Measurements from ENCODE around the gene G3BP1. TPM values are rescaled to one million over a fixed set of nuclear protein-coding genes. Genes with fewer than 3 reads are reported as not detected.

G3BP1 gene
- total and polyA plus RNA-seq, 2 donors, result 48.2 to 144 TPM

- no peaks in the 10 kb centered on the region for H3K36me3 ChIP-seq (ENCODE audit: control insufficient read depth in 2 of 2, insufficient read depth in 2 of 2, low read length in 1 of 2)
- H3K27me3 ChIP-seq (ENCODE audit: control insufficient read depth in 2 of 2, insufficient read depth in 1 of 2, low read length in 1 of 2), result no peaks in the 10 kb centered on the region
- H3K9me3 ChIP-seq (ENCODE audit: control insufficient read depth in 2 of 2, insufficient read depth in 1 of 2, low read length in 1 of 2), result peaks cover 0 to 4% of the 10 kb centered on the region in 2 donors
- no peak overlapping the region for H3K4me3 ChIP-seq (ENCODE audit: low read length in 2 of 2)
- no peak for DNase-seq (ENCODE audit: low read depth in 6 of 9, low spot score in 9 of 9)
- WGBS, result 97% methylated on average over 3 of the region's 3 CpGs
- H3K4me1 ChIP-seq (ENCODE audit: control insufficient read depth in 2 of 2, insufficient read depth in 2 of 2, low read length in 2 of 2), result peaks cover 2 to 3% of the 10 kb centered on the region in 2 donors
- H3K27ac ChIP-seq (ENCODE audit: low read depth in 1 of 2, low read length in 1 of 2), result no peak overlapping the region
These were observed 34.3 kb upstream of the G3BP1 start for GRCh38 chr5:151737431-151737830.

DNA sequence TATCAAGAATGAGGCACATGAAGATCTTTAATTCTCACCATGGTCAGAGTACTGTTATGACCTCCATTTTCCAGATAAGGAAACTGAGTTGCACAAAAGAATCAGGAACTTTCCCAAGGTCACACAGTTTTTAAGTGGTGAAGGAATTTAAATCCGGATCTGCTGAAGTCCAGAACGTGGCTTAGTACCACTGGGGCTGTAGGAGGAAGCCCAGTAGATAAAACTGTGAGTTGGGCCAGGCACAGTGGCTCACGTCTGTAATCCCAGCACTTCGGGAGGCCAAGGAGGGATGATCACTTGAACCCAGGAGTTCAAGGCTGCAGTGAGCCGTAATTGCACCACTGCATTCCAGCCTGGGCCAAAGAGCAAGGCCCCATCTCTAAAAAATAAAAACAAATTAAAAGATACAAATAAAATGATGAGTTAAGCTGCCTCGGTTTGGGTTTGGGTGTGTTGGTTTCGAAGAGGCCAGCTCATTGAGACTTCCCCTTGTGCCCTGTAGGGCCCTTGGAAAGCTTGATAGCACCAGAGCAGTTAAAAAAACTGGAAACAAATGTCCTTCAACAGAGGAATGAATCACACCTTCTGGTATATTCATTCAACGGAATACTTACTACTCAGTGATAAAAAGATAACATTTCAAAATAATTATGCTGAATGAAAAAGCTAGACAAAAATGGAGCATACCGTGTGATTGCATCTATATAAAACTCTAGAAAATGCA, 33.5 kb upstream of the G3BP1 start:
- WGBS, result 88% methylated on average over 9 of the region's 9 CpGs
- Histone ChIP-seq H3K4me3 (ENCODE audit: low read length in 2 of 2) (no peak overlapping the region), H3K36me3 (ENCODE audit: control insufficient read depth in 2 of 2, insufficient read depth in 2 of 2, low read length in 1 of 2) (peaks cover 0 to 7% of the 10 kb centered on the region in 2 donors), H3K27ac (ENCODE audit: low read depth in 1 of 2, low read length in 1 of 2) (no peak overlapping the region), H3K9me3 (ENCODE audit: control insufficient read depth in 2 of 2, insufficient read depth in 1 of 2, low read length in 1 of 2) (peaks cover 0 to 4% of the 10 kb centered on the region in 2 donors), H3K4me1 (ENCODE audit: control insufficient read depth in 2 of 2, insufficient read depth in 2 of 2, low read length in 2 of 2) (peaks cover 2 to 3% of the 10 kb centered on the region in 2 donors), H3K27me3 (ENCODE audit: control insufficient read depth in 2 of 2, insufficient read depth in 1 of 2, low read length in 1 of 2) (no peaks in the 10 kb centered on the region)
- DNase-seq (ENCODE audit: low read depth in 6 of 9, low spot score in 9 of 9), result no peak

GRCh38 chr5:151739395-151739794, 32.4 kb upstream of the G3BP1 start:
- Histone ChIP-seq H3K36me3 (ENCODE audit: control insufficient read depth in 2 of 2, insufficient read depth in 2 of 2, low read length in 1 of 2) (peaks cover 0 to 11% of the 10 kb centered on the region in 2 donors), H3K9me3 (ENCODE audit: control insufficient read depth in 2 of 2, insufficient read depth in 1 of 2, low read length in 1 of 2) (peaks cover 0 to 4% of the 10 kb centered on the region in 2 donors), H3K4me3 (ENCODE audit: low read length in 2 of 2) (no peak overlapping the region), H3K27me3 (ENCODE audit: control insufficient read depth in 2 of 2, insufficient read depth in 1 of 2, low read length in 1 of 2) (no peaks in the 10 kb centered on the region), H3K4me1 (ENCODE audit: control insufficient read depth in 2 of 2, insufficient read depth in 2 of 2, low read length in 2 of 2) (peaks cover 2 to 3% of the 10 kb centered on the region in 2 donors), H3K27ac (ENCODE audit: low read depth in 1 of 2, low read length in 1 of 2) (peak overlapping the region in 1 of 2 donors; percentile 51)
- WGBS, result 91% methylated on average over 2 of the region's 2 CpGs
- DNase-seq (ENCODE audit: low read depth in 6 of 9, low spot score in 9 of 9), result no peak

GRCh38 chr5:151739939-151740335, 31.8 kb upstream of the G3BP1 start:
- H3K27me3 ChIP-seq (ENCODE audit: control insufficient read depth in 2 of 2, insufficient read depth in 1 of 2, low read length in 1 of 2), result no peaks in the 10 kb centered on the region
- peaks cover 0 to 4% of the 10 kb centered on the region in 2 donors for H3K9me3 ChIP-seq (ENCODE audit: control insufficient read depth in 2 of 2, insufficient read depth in 1 of 2, low read length in 1 of 2)
- 94% methylated on average over 4 of the region's 4 CpGs for WGBS
- DNase-seq (ENCODE audit: low read depth in 6 of 9, low spot score in 9 of 9), result no peak
- peaks cover 2 to 3% of the 10 kb centered on the region in 2 donors for H3K4me1 ChIP-seq (ENCODE audit: control insufficient read depth in 2 of 2, insufficient read depth in 2 of 2, low read length in 2 of 2)
- H3K36me3 ChIP-seq (ENCODE audit: control insufficient read depth in 2 of 2, insufficient read depth in 2 of 2, low read length in 1 of 2), result peaks cover 0 to 12% of the 10 kb centered on the region in 2 donors
- H3K27ac ChIP-seq (ENCODE audit: low read depth in 1 of 2, low read length in 1 of 2), result peak overlapping the region in 1 of 2 donors; percentile 67
- no peak overlapping the region for H3K4me3 ChIP-seq (ENCODE audit: low read length in 2 of 2)

DNA sequence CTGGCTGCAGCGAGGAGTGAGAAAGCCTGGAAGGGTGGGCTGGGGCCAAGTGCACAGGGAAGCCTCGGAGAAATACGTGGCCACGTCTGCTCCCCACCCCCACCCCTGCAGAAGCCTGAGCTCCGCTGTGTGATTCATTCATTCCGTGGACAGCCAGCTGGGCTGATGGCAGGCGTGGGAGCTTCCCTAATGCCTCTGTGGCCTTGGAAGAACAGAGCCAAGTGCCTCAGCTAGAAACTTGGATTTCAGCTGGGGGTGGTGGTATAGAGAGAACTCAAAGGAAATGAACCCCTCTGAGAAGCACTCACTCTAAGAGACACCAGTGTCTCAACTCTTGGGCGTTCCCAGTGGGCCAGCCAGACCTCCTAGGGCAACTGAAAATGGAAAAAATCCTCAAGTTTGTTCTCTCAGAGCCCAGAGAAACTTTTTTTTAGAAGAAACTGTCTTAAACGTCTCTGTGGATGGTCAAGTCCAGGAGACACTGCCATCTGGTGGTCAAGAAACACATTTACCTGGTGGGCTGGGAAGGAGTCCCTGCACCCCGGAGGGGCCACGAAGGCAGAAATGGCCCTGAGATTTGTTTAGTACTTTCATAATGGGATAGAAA, 31.3 kb upstream of the G3BP1 start:
- peak in 5 of 9 donors; percentile 38 to 70 (median 60) for DNase-seq (ENCODE audit: low read depth in 6 of 9, low spot score in 9 of 9)
- 53% methylated on average over 11 of the region's 11 CpGs for WGBS
- H3K36me3 ChIP-seq (ENCODE audit: control insufficient read depth in 2 of 2, insufficient read depth in 2 of 2, low read length in 1 of 2), result peaks cover 2 to 17% of the 10 kb centered on the region in 2 donors
- no peaks in the 10 kb centered on the region for H3K27me3 ChIP-seq (ENCODE audit: control insufficient read depth in 2 of 2, insufficient read depth in 1 of 2, low read length in 1 of 2)
- peaks cover 2 to 8% of the 10 kb centered on the region in 2 donors for H3K4me1 ChIP-seq (ENCODE audit: control insufficient read depth in 2 of 2, insufficient read depth in 2 of 2, low read length in 2 of 2)
- peak overlapping the region; percentile 43 to 67 for H3K27ac ChIP-seq (ENCODE audit: low read depth in 1 of 2, low read length in 1 of 2)
- peaks cover 0 to 4% of the 10 kb centered on the region in 2 donors for H3K9me3 ChIP-seq (ENCODE audit: control insufficient read depth in 2 of 2, insufficient read depth in 1 of 2, low read length in 1 of 2)
- H3K4me3 ChIP-seq (ENCODE audit: low read length in 2 of 2), result no peak overlapping the region

- peaks cover 2 to 11% of the 10 kb centered on the region in 2 donors for H3K4me1 ChIP-seq (ENCODE audit: control insufficient read depth in 2 of 2, insufficient read depth in 2 of 2, low read length in 2 of 2)
- H3K36me3 ChIP-seq (ENCODE audit: control insufficient read depth in 2 of 2, insufficient read depth in 2 of 2, low read length in 1 of 2), result peaks cover 7 to 21% of the 10 kb centered on the region in 2 donors
- no peak for DNase-seq (ENCODE audit: low read depth in 6 of 9, low spot score in 9 of 9)
- no peaks in the 10 kb centered on the region for H3K27me3 ChIP-seq (ENCODE audit: control insufficient read depth in 2 of 2, insufficient read depth in 1 of 2, low read length in 1 of 2)
- H3K4me3 ChIP-seq (ENCODE audit: low read length in 2 of 2), result no peak overlapping the region
- WGBS, result 89% methylated on average over 2 of the region's 2 CpGs
- H3K9me3 ChIP-seq (ENCODE audit: control insufficient read depth in 2 of 2, insufficient read depth in 1 of 2, low read length in 1 of 2), result peaks cover 0 to 4% of the 10 kb centered on the region in 2 donors
- no peak overlapping the region for H3K27ac ChIP-seq (ENCODE audit: low read depth in 1 of 2, low read length in 1 of 2)
These were observed 30.8 kb upstream of the G3BP1 start for GRCh38 chr5:151740958-151741373.

GRCh38 chr5:151741678-151742423, 29.9 kb upstream of the G3BP1 start:
- no peak overlapping the region for H3K27ac ChIP-seq (ENCODE audit: low read depth in 1 of 2, low read length in 1 of 2)
- peaks cover 0 to 4% of the 10 kb centered on the region in 2 donors for H3K9me3 ChIP-seq (ENCODE audit: control insufficient read depth in 2 of 2, insufficient read depth in 1 of 2, low read length in 1 of 2)
- peaks cover 2 to 15% of the 10 kb centered on the region in 2 donors for H3K4me1 ChIP-seq (ENCODE audit: control insufficient read depth in 2 of 2, insufficient read depth in 2 of 2, low read length in 2 of 2)
- no peak for DNase-seq (ENCODE audit: low read depth in 6 of 9, low spot score in 9 of 9)
- no peaks in the 10 kb centered on the region for H3K27me3 ChIP-seq (ENCODE audit: control insufficient read depth in 2 of 2, insufficient read depth in 1 of 2, low read length in 1 of 2)
- WGBS, result 95% methylated on average over 6 of the region's 6 CpGs
- no peak overlapping the region for H3K4me3 ChIP-seq (ENCODE audit: low read length in 2 of 2)
- H3K36me3 ChIP-seq (ENCODE audit: control insufficient read depth in 2 of 2, insufficient read depth in 2 of 2, low read length in 1 of 2), result peaks cover 10 to 24% of the 10 kb centered on the region in 2 donors

DNA sequence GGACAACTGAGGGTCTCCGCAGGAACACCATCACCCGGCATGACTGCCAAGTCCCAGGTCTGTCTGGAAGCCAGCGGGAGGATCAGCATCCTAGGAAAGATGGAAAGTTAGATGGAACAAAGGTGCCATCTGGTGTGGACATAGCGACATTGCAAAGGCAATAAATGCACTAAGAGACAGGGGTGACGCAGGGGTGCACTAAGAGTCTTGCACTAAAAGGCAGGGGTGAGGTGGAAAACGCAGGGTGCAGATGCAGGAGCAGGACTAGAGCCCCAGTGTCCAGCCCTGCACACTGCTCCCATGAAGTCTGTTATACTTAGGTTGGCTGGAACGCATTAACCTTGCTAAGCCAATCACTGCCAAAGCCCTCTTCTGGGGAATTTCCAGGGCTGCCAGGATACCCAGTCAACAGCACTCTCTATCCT, 28.9 kb upstream of the G3BP1 start:
- H3K4me3 ChIP-seq (ENCODE audit: low read length in 2 of 2), result no peak overlapping the region
- H3K27ac ChIP-seq (ENCODE audit: low read depth in 1 of 2, low read length in 1 of 2), result no peak overlapping the region
- H3K27me3 ChIP-seq (ENCODE audit: control insufficient read depth in 2 of 2, insufficient read depth in 1 of 2, low read length in 1 of 2), result no peaks in the 10 kb centered on the region
- H3K4me1 ChIP-seq (ENCODE audit: control insufficient read depth in 2 of 2, insufficient read depth in 2 of 2, low read length in 2 of 2), result peaks cover 2 to 15% of the 10 kb centered on the region in 2 donors
- peaks cover 10 to 24% of the 10 kb centered on the region in 2 donors for H3K36me3 ChIP-seq (ENCODE audit: control insufficient read depth in 2 of 2, insufficient read depth in 2 of 2, low read length in 1 of 2)
- 93% methylated on average over 7 of the region's 7 CpGs for WGBS
- DNase-seq (ENCODE audit: low read depth in 6 of 9, low spot score in 9 of 9), result no peak
- H3K9me3 ChIP-seq (ENCODE audit: control insufficient read depth in 2 of 2, insufficient read depth in 1 of 2, low read length in 1 of 2), result peaks cover 0 to 4% of the 10 kb centered on the region in 2 donors
